H1 (cell line): Measurements from ENCODE around the gene KISS1R.

Experiments
- RAD21 ChIP-seq, 2 experiments: IDR thresholded peaks in 1 of 2; conservative IDR thresholded peaks in 1 of 2; 2 replicates each; pipeline ENCODE4 v1.6.1; 2011; ENCODE audit warnings: low read depth in 2 of 2, low read length in 2 of 2, improper control_type of control experiment in 1 of 2, inconsistent platforms in 1 of 2, mild to moderate bottlenecking in 1 of 2, moderate library complexity in 1 of 2
- TEAD4 ChIP-seq: IDR thresholded peaks from 2 replicates; pipeline ENCODE4 v1.6.1; 2012; ENCODE audit warnings: low read depth, low read length, inconsistent platforms, mixed read lengths
- TF ChIP-seq, protein P1 (sequence below), 3 experiments: IDR thresholded peaks; 1 replicate in 2 of 3; 2 replicates in 1 of 3; pipeline versions ENCODE4 v1.5.1 to v1.6.1; 2011; ENCODE audit warnings: low read length in 3 of 3, mild to moderate bottlenecking in 3 of 3, inconsistent platforms in 2 of 3, low read depth in 1 of 3, moderate library complexity in 1 of 3; ENCODE audit not compliant: insufficient read depth in 1 of 3; ENCODE audit errors: control extremely low read depth in 1 of 3
- TF ChIP-seq, protein P2 (sequence below): IDR thresholded peaks from 2 replicates; pipeline ENCODE4 v1.6.1; 2012; ENCODE audit warnings: low read length, inconsistent platforms

DNA sequence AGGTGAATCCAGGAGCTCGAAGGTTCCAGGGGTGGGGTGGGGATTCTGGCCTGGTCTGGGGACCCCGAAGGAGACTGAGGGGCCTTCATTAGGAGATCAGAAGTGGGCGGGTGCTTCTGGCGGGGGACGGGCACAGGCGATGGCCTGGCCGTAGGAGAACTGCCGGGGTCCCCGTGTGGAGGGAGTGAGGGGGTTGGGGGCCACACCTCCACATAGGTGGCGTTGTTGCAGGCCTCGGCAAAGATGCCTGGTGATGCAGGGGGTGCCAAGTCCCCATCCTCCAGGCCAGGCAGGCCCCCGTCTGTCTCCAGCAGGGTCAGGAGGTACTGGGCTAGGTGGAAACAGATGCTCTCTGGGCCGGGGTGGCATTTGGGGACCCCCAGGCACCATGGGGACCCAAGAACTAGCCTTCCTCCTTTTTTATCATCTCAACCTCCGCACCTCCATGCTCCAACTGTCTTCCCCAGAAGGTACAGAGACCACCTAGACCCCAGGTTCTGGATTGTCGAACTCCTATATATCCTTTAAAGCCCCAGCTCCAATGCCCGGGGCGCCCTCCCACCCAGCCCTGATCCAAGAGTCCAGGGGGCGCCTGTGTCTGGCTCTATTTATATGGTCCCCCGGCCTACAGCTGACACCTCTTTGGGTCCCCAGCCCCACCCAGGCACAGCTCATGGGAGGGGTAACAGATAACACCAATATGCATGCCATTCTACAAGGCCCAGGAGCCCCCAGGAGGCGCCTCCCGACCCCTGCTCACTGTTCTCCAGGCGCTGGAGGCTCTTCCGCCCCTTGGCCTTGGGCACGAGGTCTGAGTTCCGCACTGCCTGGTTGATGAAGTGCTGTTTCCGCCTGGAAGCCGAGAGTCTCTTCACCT, 15.7 kb upstream of the KISS1R start:
- no peak for TF ChIP-seq TEAD4
- no peak for TF ChIP-seq RAD21 (IDR thresholded peaks at IDR 0.05 in 1 of 2, conservative IDR thresholded peaks at IDR 0.05 in 1 of 2; ENCODE audit: low read depth in 2 of 2, low read length in 2 of 2)
- TF ChIP-seq, protein P1, sequence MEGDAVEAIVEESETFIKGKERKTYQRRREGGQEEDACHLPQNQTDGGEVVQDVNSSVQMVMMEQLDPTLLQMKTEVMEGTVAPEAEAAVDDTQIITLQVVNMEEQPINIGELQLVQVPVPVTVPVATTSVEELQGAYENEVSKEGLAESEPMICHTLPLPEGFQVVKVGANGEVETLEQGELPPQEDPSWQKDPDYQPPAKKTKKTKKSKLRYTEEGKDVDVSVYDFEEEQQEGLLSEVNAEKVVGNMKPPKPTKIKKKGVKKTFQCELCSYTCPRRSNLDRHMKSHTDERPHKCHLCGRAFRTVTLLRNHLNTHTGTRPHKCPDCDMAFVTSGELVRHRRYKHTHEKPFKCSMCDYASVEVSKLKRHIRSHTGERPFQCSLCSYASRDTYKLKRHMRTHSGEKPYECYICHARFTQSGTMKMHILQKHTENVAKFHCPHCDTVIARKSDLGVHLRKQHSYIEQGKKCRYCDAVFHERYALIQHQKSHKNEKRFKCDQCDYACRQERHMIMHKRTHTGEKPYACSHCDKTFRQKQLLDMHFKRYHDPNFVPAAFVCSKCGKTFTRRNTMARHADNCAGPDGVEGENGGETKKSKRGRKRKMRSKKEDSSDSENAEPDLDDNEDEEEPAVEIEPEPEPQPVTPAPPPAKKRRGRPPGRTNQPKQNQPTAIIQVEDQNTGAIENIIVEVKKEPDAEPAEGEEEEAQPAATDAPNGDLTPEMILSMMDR (IDR thresholded peaks at IDR 0.05; ENCODE audit: control extremely low read depth in 1 of 3, insufficient read depth in 1 of 3, low read depth in 1 of 3, low read length in 3 of 3) = no peak
- TF ChIP-seq, protein P2, sequence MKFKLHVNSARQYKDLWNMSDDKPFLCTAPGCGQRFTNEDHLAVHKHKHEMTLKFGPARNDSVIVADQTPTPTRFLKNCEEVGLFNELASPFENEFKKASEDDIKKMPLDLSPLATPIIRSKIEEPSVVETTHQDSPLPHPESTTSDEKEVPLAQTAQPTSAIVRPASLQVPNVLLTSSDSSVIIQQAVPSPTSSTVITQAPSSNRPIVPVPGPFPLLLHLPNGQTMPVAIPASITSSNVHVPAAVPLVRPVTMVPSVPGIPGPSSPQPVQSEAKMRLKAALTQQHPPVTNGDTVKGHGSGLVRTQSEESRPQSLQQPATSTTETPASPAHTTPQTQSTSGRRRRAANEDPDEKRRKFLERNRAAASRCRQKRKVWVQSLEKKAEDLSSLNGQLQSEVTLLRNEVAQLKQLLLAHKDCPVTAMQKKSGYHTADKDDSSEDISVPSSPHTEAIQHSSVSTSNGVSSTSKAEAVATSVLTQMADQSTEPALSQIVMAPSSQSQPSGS = no peak
